Measurements from ENCODE around the gene COL8A2.

Gene COL8A2

GRCh38 chr1:36084497-36085115 lies 40.4 kb downstream of the COL8A2 start:
- H3K4me3 ChIP-seq (replicated peaks; ENCODE audit: insufficient read depth, low read length), result no peak overlapping the region

GRCh38 chr1:36083635-36084496 lies 41.2 kb downstream of the COL8A2 start, which contains the start of gene TEKT2:
TEKT2 (plus strand) TSS chr1:36084094; CDS start chr1:36084922, 828 bp downstream.
- no peak for DNase-seq (ENCODE audit: low read depth in 1 of 2, low spot score in 1 of 2)
- H3K4me3 ChIP-seq (replicated peaks; ENCODE audit: insufficient read depth, low read length), result no peak within 1 kb of the TSS
- H3K27me3 ChIP-seq (ENCODE audit: insufficient read depth, poor library complexity, severe bottlenecking), result no peaks in the 10 kb centered on the region
- TF ChIP-seq REST (IDR thresholded peaks at IDR 0.05; ENCODE audit: insufficient replicate concordance, low read depth) (no peak), POLR2AphosphoS5 (IDR thresholded peaks at IDR 0.05; ENCODE audit: low read depth) (no peak), GABPA (IDR thresholded peaks at IDR 0.05; ENCODE audit: low read depth) (no peak), SPI1 (IDR thresholded peaks at IDR 0.05; ENCODE audit: borderline replicate concordance, low read depth) (no peak), CTCF (IDR thresholded peaks at IDR 0.05; ENCODE audit: insufficient read depth, low read length) (no peak)
- H3K27ac ChIP-seq (replicated peaks), result no peak within 1 kb of the TSS

More at GRCh38 chr1:36084497-36085115, 40.4 kb downstream of the COL8A2 start:
- no peaks in the 10 kb centered on the region for H3K27me3 ChIP-seq (ENCODE audit: insufficient read depth, poor library complexity, severe bottlenecking)
- TF ChIP-seq CTCF (IDR thresholded peaks at IDR 0.05; ENCODE audit: insufficient read depth, low read length), result no peak
- no peak for TF ChIP-seq POLR2AphosphoS5 (IDR thresholded peaks at IDR 0.05; ENCODE audit: low read depth)
- TF ChIP-seq SPI1 (IDR thresholded peaks at IDR 0.05; ENCODE audit: borderline replicate concordance, low read depth), result no peak
- TF ChIP-seq REST (IDR thresholded peaks at IDR 0.05; ENCODE audit: insufficient replicate concordance, low read depth), result no peak
- TF ChIP-seq GABPA (IDR thresholded peaks at IDR 0.05; ENCODE audit: low read depth), result no peak
- no peak for DNase-seq (ENCODE audit: low read depth in 1 of 2, low spot score in 1 of 2)
- no peak overlapping the region for H3K27ac ChIP-seq (replicated peaks)

GRCh38 chr1:36083219-36083618 lies 41.8 kb downstream of the COL8A2 start:
- TF ChIP-seq POLR2AphosphoS5 (IDR thresholded peaks at IDR 0.05; ENCODE audit: low read depth), result no peak
- TF ChIP-seq REST (IDR thresholded peaks at IDR 0.05; ENCODE audit: insufficient replicate concordance, low read depth), result no peak
- no peak for TF ChIP-seq GABPA (IDR thresholded peaks at IDR 0.05; ENCODE audit: low read depth)
- TF ChIP-seq SPI1 (IDR thresholded peaks at IDR 0.05; ENCODE audit: borderline replicate concordance, low read depth), result no peak
- no peak for TF ChIP-seq CTCF (IDR thresholded peaks at IDR 0.05; ENCODE audit: insufficient read depth, low read length)
- Histone ChIP-seq H3K4me3 (replicated peaks; ENCODE audit: insufficient read depth, low read length) (no peak overlapping the region), H3K27me3 (ENCODE audit: insufficient read depth, poor library complexity, severe bottlenecking) (no peaks in the 10 kb centered on the region), H3K27ac (replicated peaks) (no peak overlapping the region)
- no peak for DNase-seq (ENCODE audit: low read depth in 1 of 2, low spot score in 1 of 2)
